Common myeloid progenitor, CD34-positive (primary cell): ENCODE results near the gene GRIPAP1.

Experiments used
- CTCF ChIA-PET: fragments of 350-600 bp; sonication (Branson Sonifier 250); formaldehyde crosslinking; loops from one replicate; lab custom pipeline; 2021; ENCODE audit warnings: antibody characterized with exemption; lab: Charles Lee
- POLR2A ChIA-PET: fragments of 350-600 bp; sonication (Branson Sonifier 250); formaldehyde crosslinking; loops from one replicate; lab custom pipeline; 2021; ENCODE audit warnings: antibody characterized with exemption; lab: Charles Lee
- DNase-seq, 3 donors: peaks; one replicate each; pipeline versions ENCODE4 v3.0.0 to v3.0.0-alpha.2; 2013
- H3K27ac ChIP-seq, 2 experiments: 1 replicate in 1 of 2; 2 replicates in 1 of 2; pipeline ENCODE4 v1.7.0; 2013; ENCODE audit warnings: inconsistent platforms in 2 of 2, low read length in 2 of 2, mild to moderate bottlenecking in 2 of 2, low read depth in 1 of 2, moderate library complexity in 1 of 2; ENCODE audit not compliant: severe bottlenecking in 2 of 2, insufficient read depth in 1 of 2, poor library complexity in 1 of 2
- H3K27me3 ChIP-seq, 5 experiments: replicated peaks in 2 of 5; 1 replicate in 3 of 5; 2 replicates in 2 of 5; pipeline versions ENCODE4 v1.6.1 to v1.7.0; 2013; ENCODE audit warnings: low read length in 4 of 5, mild to moderate bottlenecking in 2 of 5, moderate library complexity in 2 of 5, inconsistent platforms in 1 of 5; ENCODE audit not compliant: insufficient read depth in 5 of 5, control insufficient read depth in 4 of 5
- H3K36me3 ChIP-seq, 4 experiments: 1 replicate in 2 of 4; 2 replicates in 2 of 4; pipeline versions ENCODE4 v1.6.1 to v1.7.0; 2013; ENCODE audit warnings: low read length in 3 of 4, control low read depth in 1 of 4, mild to moderate bottlenecking in 1 of 4; ENCODE audit not compliant: control insufficient read depth in 4 of 4, insufficient read depth in 4 of 4
- H3K4me1 ChIP-seq, 4 experiments: 1 replicate in 3 of 4; 2 replicates in 1 of 4; pipeline versions ENCODE4 v1.6.1 to v1.7.1; 2013; ENCODE audit warnings: low read length in 3 of 4, mild to moderate bottlenecking in 3 of 4, control low read depth in 1 of 4, inconsistent platforms in 1 of 4, moderate library complexity in 1 of 4; ENCODE audit not compliant: control insufficient read depth in 4 of 4, insufficient read depth in 4 of 4; ENCODE audit errors: control extremely low read depth in 1 of 4
- H3K4me3 ChIP-seq, 7 experiments: 1 replicate in 4 of 7; 2 replicates in 3 of 7; pipeline versions ENCODE4 v1.5.1 to v1.7.0; 2013; ENCODE audit warnings: mild to moderate bottlenecking in 7 of 7, low read length in 6 of 7, moderate library complexity in 6 of 7, inconsistent platforms in 2 of 7, low read depth in 2 of 7, control low read depth in 1 of 7; ENCODE audit not compliant: insufficient read depth in 4 of 7, control insufficient read depth in 1 of 7; ENCODE audit errors: extremely low read depth in 1 of 7
- H3K9me3 ChIP-seq, 5 experiments: 1 replicate in 4 of 5; 2 replicates in 1 of 5; pipeline versions ENCODE4 v1.6.1 to v1.7.1; 2013; ENCODE audit warnings: low read length in 4 of 5, mild to moderate bottlenecking in 2 of 5, inconsistent platforms in 1 of 5, low read depth in 1 of 5, moderate library complexity in 1 of 5; ENCODE audit not compliant: control insufficient read depth in 4 of 5, insufficient read depth in 2 of 5; ENCODE audit errors: control extremely low read depth in 1 of 5
- WGBS: methylation state at CpG from one replicate; pipeline ENCODE4 v1.1.5; 2013; ENCODE audit not compliant: insufficient coverage; 5-methylcytosine and 5-hydroxymethylcytosine counted together

Gene GRIPAP1

DNA sequence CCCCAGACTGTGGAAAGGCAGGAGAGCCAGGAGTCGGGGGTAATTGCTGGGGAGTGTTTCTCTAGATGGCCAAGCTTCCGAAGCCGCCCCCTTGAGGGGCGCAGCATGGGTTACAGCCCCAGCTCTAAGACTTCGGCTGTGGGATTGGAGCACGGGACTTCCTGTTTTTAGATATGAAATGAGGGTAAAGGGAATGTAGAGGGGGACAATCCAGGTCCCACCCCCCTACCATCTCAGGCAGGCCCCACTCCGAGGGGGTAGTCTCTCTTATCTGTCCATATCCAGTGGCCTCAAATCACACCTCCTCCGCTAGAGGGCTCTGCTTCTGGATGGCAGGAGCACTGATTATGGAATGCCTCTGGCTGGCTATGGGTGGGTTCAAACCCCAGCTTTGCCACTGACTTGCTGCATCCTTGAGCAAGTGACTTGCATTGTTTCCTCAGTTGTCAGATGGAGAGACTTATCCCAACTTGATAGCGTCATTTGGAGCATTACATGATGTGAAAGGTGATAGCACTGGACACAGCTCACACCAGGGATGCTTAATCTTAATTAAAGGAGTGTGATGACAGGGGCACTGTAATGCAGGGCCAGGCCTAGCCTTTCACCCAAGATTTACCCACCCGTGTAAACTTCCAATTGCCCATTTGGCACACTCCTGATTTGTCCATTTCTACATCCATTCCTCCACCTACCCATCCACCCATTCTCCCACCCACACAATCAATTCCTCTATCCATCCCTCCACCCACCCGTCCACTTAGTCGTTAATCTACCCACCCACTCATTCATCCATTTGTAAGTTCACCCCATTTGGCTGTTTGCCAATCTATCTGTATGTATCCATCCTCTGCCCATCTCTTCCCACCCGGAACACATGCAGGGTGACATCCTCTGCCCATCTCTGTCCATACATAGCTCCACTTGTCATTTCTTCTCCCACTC is 29.6 kb downstream of the GRIPAP1 start:
- H3K27me3 ChIP-seq: no peaks in the 10 kb centered on the region
- no peaks in the 10 kb centered on the region for H3K9me3 ChIP-seq
- peaks cover 0 to 25% (median 16%) of the 10 kb centered on the region in 4 experiments for H3K4me1 ChIP-seq
- no peak overlapping the region for H3K27ac ChIP-seq
- peak; percentile 58 to 81 (median 78) for DNase-seq
- ChIA-PET POLR2A (interaction anchor here (1.3 to 2.3 kb wide), 3 partner anchors 11 to 30 kb away, joined by 3 to 10 read pairs (median 6); partner anchors contain the start of gene GRIPAP1), CTCF (interaction anchor here (0.6 to 2.7 kb wide), 14 partner anchors 10 to 121 kb away, joined by 3 to 12 read pairs (median 4); no protein-coding TSS in a partner anchor)
- H3K36me3 ChIP-seq: peaks cover 0 to 29% (median 12%) of the 10 kb centered on the region in 4 experiments
- WGBS: 52% methylated on average over 9 of the region's 13 CpGs
- H3K4me3 ChIP-seq: peak overlapping the region in 6 of 7 experiments; percentile 39 to 77 (median 60)

DNA sequence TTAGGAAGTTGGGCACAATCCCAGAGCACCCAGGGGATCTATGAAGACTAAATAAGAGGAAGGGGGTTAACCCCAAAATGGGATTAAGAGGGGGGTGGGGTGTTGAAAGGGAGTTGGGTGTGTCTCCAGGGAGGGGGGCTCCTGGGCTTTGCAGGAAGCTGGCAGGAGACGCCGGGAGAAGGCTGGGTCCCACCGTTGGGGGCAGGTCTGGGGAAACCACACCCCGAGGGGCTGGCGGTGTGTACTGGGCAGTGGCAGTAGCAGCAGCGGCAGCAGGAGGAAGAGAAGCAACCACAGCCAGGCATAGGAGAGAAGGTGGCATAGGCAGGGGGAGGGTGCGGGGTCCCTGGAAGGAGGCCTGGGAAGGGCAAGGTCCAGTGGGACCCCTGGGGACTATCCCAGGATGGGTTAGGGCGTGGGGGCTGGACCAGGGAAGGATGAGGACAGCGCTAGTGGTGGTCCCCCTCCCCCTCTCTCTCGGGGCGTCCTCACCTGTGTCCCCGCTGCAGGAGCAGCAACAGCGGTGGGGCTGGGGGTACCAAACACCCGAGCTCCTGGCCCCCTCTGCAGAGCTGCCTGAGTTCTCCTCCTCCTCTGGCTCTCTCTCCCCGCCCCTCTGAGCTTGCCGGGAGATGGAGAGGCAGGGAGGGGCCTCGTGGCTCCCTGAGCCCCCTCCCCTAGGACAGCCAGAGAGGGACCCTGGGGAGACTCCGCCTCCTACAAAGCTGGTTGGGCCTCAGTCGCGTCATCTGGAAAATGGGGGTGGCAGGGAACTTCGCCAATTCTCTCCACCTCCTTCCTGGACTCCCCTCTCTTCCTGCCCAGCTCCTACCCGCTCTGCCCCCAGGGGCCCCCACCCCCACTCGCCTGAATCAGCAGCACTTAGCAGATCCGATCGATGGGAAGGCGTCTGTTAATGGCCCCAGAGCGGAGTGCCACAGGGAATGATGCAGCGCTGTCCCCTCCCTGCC is 30.5 kb downstream of the GRIPAP1 start, which contains the start of gene KCND1:
KCND1 (minus strand) TSS at position 596 of the 971 bp plus-strand sequence. CDS start 1,573 bp downstream, outside the sequence.
- Histone ChIP-seq H3K36me3 (peaks cover 0 to 28% (median 12%) of the 10 kb centered on the region in 4 experiments), H3K27me3 (no peaks in the 10 kb centered on the region), H3K27ac (no peak within 1 kb of the TSS), H3K4me1 (peaks cover 0 to 25% (median 15%) of the 10 kb centered on the region in 4 experiments), H3K9me3 (no peaks in the 10 kb centered on the region), H3K4me3 (peak within 1 kb of the TSS; percentile 18 to 77 (median 60))
- POLR2A ChIA-PET: interaction anchor here (1.0 to 2.3 kb wide), 4 partner anchors 10 to 31 kb away, joined by 3 to 10 read pairs (median 4); partner anchors contain the start of gene GRIPAP1
- CTCF ChIA-PET: interaction anchor here (0.6 to 2.7 kb wide), 12 partner anchors 10 to 122 kb away, joined by 3 to 12 read pairs (median 4); no protein-coding TSS in a partner anchor
- WGBS: 31% methylated on average over 13 of the region's 28 CpGs
- peak; percentile 22 to 54 (median 42) for DNase-seq

DNA sequence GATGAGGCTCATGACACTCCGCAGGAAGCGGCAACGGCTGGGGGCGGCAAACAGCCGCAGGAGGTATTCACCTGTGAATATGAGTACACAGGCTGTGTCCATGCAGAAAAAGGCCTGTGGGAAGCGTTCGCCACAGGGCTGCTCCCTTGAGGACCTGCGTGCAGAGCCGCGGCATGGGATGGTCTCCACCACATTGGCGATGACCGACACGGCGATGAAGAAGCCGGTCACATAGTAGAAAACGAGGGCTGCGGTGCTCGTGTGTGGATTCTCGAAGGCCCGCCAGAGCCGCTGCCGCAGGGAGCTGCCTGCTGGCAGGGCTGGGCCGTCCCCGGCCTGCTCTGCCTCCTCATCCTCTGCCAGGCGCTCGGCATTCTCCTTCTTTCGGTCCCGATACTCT is 32.6 kb downstream of the GRIPAP1 start:
- H3K4me3 ChIP-seq: no peak overlapping the region
- CTCF ChIA-PET: interaction anchor here (0.6 kb wide), 1 partner anchor 31 kb away, joined by 3 read pairs; no protein-coding TSS in a partner anchor

GRCh38 chrX:48968377-48968776 is 33.7 kb downstream of the GRIPAP1 start:
- ChIA-PET CTCF (interaction anchor here (1.4 kb wide), 1 partner anchor 10 kb away, joined by 4 read pairs; no protein-coding TSS in a partner anchor), POLR2A (no interaction called here)
- no peak overlapping the region for H3K27ac ChIP-seq

More for the DNA sequence above, 32.6 kb downstream of the GRIPAP1 start:
- Histone ChIP-seq H3K27ac (no peak overlapping the region), H3K9me3 (no peaks in the 10 kb centered on the region), H3K36me3 (peaks cover 0 to 14% (median 3%) of the 10 kb centered on the region in 4 experiments), H3K27me3 (no peaks in the 10 kb centered on the region), H3K4me1 (peaks cover 0 to 18% (median 12%) of the 10 kb centered on the region in 4 experiments)
- no peak for DNase-seq
- 92% methylated on average over 28 of the region's 28 CpGs for WGBS
- POLR2A ChIA-PET: no interaction called here

DNA sequence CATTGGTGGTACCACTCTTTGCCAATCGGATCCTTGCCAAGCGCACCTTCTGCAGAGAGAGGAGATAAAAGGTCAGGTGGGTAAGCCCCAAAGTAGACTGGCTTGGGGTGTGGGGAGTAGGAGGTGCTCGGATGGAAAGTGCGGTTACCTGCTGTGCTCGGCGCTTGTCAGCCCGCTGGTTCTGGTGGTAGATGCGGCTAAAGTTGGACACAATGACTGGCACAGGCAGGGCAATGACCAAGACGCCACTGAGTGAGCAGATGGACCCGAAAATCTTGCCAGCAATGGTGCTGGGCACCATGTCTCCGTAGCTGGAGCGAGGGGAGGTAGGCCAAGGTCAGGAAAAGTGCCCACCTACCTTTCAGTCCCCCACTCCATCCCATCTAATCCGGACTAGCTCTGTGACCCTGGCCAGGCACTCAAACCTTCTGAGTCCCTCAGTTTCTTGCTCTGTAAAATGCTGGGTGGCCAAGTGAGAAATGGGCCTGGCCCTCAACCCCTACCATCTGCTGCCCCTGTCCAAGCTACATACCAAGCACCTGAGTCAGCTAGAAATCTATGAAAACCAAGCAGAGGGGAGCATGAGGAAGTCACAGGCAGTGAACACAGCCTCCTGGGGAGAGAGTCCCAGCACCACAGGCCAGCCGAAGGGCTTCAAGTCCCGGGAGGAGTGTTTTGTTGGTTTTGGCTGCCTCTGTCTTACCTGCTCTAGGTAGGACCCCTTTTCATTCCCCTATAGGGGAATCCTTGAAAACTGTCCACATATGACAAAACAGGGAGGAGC is 35.1 kb downstream of the GRIPAP1 start:
- DNase-seq: no peak
- Histone ChIP-seq H3K27me3 (no peaks in the 10 kb centered on the region), H3K4me1 (peaks cover 0 to 16% (median 12%) of the 10 kb centered on the region in 4 experiments), H3K27ac (no peak overlapping the region), H3K4me3 (no peak overlapping the region), H3K9me3 (no peaks in the 10 kb centered on the region), H3K36me3 (peaks cover 0 to 3% (median 0%) of the 10 kb centered on the region in 4 experiments)
- POLR2A ChIA-PET: no interaction called here
- CTCF ChIA-PET: interaction anchor here (0.6 kb wide), 1 partner anchor 83 kb away, joined by 3 read pairs; no protein-coding TSS in a partner anchor
- 86% methylated on average over 13 of the region's 15 CpGs for WGBS

More at GRCh38 chrX:48968377-48968776, 33.7 kb downstream of the GRIPAP1 start:
- no peak for DNase-seq
- WGBS: no CpG with 5 or more reads among the region's 1 CpG
- Histone ChIP-seq H3K36me3 (peaks cover 0 to 6% (median 0%) of the 10 kb centered on the region in 4 experiments), H3K4me1 (peaks cover 0 to 18% (median 12%) of the 10 kb centered on the region in 4 experiments), H3K27me3 (no peaks in the 10 kb centered on the region), H3K9me3 (no peaks in the 10 kb centered on the region), H3K4me3 (no peak overlapping the region)

GRCh38 chrX:48965959-48966358 is 36.1 kb downstream of the GRIPAP1 start:
- H3K36me3 ChIP-seq: peaks cover 0 to 3% (median 0%) of the 10 kb centered on the region in 4 experiments
- H3K4me1 ChIP-seq: peaks cover 0 to 19% (median 10%) of the 10 kb centered on the region in 4 experiments
- POLR2A ChIA-PET: no interaction called here
- no peak overlapping the region for H3K4me3 ChIP-seq
- no peak overlapping the region for H3K27ac ChIP-seq
- CTCF ChIA-PET: no interaction called here
- WGBS: 95% methylated on average over 14 of the region's 14 CpGs
- no peaks in the 10 kb centered on the region for H3K27me3 ChIP-seq
- no peaks in the 10 kb centered on the region for H3K9me3 ChIP-seq
- DNase-seq: no peak
